ENCODE results near the gene ESYT3.

DNA sequence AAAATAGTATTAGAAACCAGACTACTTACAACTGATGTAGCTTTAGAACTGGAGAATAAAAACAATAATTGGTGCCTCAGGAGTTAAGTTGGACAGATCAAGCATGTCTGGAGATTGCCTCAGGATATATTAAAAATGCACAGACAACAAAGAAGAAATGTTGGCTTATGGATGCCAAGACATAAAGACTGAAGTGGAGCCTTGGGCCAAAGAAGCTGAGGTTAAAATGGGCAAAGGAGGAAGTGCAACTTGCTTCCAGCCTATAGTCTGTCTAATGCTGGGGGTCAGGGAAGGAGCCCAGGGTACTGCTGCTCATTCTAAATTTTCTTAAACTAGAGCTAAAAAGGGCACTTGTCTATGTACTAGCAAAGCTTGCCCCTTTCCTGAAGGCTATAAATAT, 77.5 kb downstream of the ESYT3 start:
- TF ChIP-seq ZNF274 (IDR thresholded peaks at IDR 0.05; ENCODE audit: low read depth, low read length) (no peak), YY1 (IDR thresholded peaks at IDR 0.05; ENCODE audit: insufficient read depth, insufficient read length) (no peak)

All from NT2/D1 (cell line).